RWPE2 (cell line): ENCODE results near the gene MAX.
A peak's percentile ranks its signal among the peaks of the same experiment; 100 is the strongest.

Source experiments
- ATAC-seq: fragments of 200-7000 bp; cut with Tn5 transposase; 3 replicates; pipeline ENCODE4 v1.9.1; 2021; ENCODE audit warnings: low read depth
- DNase-seq: peaks from one replicate; pipeline ENCODE4 v3.0.0-alpha.2; 2020; ENCODE audit warnings: low spot score
- H3K27ac ChIP-seq: fragments of 450-650 bp; 2 replicates; pipeline ENCODE4 v1.5.1; 2017; ENCODE audit warnings: mild to moderate bottlenecking; ENCODE audit not compliant: poor library complexity, severe bottlenecking
- H3K27me3 ChIP-seq: fragments of 250-450 bp; sonication (Bioruptor Pico); 2 replicates; pipeline ENCODE4 v1.5.1; 2021; ENCODE audit warnings: mild to moderate bottlenecking, moderate library complexity; ENCODE audit not compliant: insufficient read depth, poor library complexity, severe bottlenecking
- H3K36me3 ChIP-seq: fragments of 250-450 bp; sonication (Bioruptor Pico); 2 replicates; pipeline ENCODE4 v1.5.1; 2020; ENCODE audit warnings: low read depth, mild to moderate bottlenecking, moderate library complexity
- H3K4me1 ChIP-seq: fragments of 250-450 bp; sonication (Bioruptor Pico); 2 replicates; pipeline ENCODE4 v1.5.1; 2021; ENCODE audit warnings: mild to moderate bottlenecking, moderate library complexity; ENCODE audit not compliant: insufficient read depth, poor library complexity, severe bottlenecking
- H3K4me3 ChIP-seq: fragments of 250-450 bp; sonication (Bioruptor Pico); 2 replicates; pipeline ENCODE4 v1.5.1; 2021; ENCODE audit warnings: mild to moderate bottlenecking, moderate library complexity; ENCODE audit not compliant: severe bottlenecking
- H3K9me3 ChIP-seq: fragments of 250-450 bp; sonication (Bioruptor Pico); 2 replicates; pipeline ENCODE4 v1.5.1; 2021; ENCODE audit warnings: mild to moderate bottlenecking, moderate library complexity; ENCODE audit not compliant: severe bottlenecking
- CTCF ChIP-seq: fragments of 450-650 bp; IDR thresholded peaks from one replicate; pipeline ENCODE4 v1.5.1; 2017; ENCODE audit warnings: mild to moderate bottlenecking, moderate library complexity; ENCODE audit not compliant: poor library complexity, severe bottlenecking

Gene MAX

GRCh38 chr14:65142914-65143625, 40.8 kb upstream of the MAX start:
- ATAC-seq = no peak

GRCh38 chr14:65142429-65142828, 40.1 kb upstream of the MAX start:
- H3K4me3 ChIP-seq = no peak overlapping the region
- H3K27me3 ChIP-seq = peaks cover 7% of the 10 kb centered on the region
- no peaks in the 10 kb centered on the region for H3K36me3 ChIP-seq
- DNase-seq (no peak), ATAC-seq (no peak)
- H3K4me1 ChIP-seq = no peaks in the 10 kb centered on the region
- H3K27ac ChIP-seq = no peak overlapping the region
- TF ChIP-seq CTCF = no peak
- no peaks in the 10 kb centered on the region for H3K9me3 ChIP-seq

More at GRCh38 chr14:65142914-65143625, 40.8 kb upstream of the MAX start:
- peaks cover 7% of the 10 kb centered on the region for H3K27me3 ChIP-seq
- H3K4me3 ChIP-seq = no peak overlapping the region
- no peak for DNase-seq
- H3K4me1 ChIP-seq = no peaks in the 10 kb centered on the region
- H3K36me3 ChIP-seq = no peaks in the 10 kb centered on the region
- no peak for TF ChIP-seq CTCF
- no peak overlapping the region for H3K27ac ChIP-seq
- no peaks in the 10 kb centered on the region for H3K9me3 ChIP-seq

GRCh38 chr14:65141523-65141922, 39.2 kb upstream of the MAX start:
- no peaks in the 10 kb centered on the region for H3K36me3 ChIP-seq
- H3K4me3 ChIP-seq = no peak overlapping the region
- no peak for TF ChIP-seq CTCF
- H3K27ac ChIP-seq = no peak overlapping the region
- no peaks in the 10 kb centered on the region for H3K9me3 ChIP-seq
- H3K27me3 ChIP-seq = peaks cover 7% of the 10 kb centered on the region
- DNase-seq = no peak
- no peak for ATAC-seq
- no peaks in the 10 kb centered on the region for H3K4me1 ChIP-seq

GRCh38 chr14:65137648-65138307, 35.5 kb upstream of the MAX start:
- TF ChIP-seq CTCF = no peak
- H3K36me3 ChIP-seq = no peaks in the 10 kb centered on the region
- no peak overlapping the region for H3K4me3 ChIP-seq
- H3K27ac ChIP-seq = no peak overlapping the region
- no peaks in the 10 kb centered on the region for H3K27me3 ChIP-seq
- peak; percentile 45 for ATAC-seq
- no peak for DNase-seq
- no peaks in the 10 kb centered on the region for H3K9me3 ChIP-seq
- H3K4me1 ChIP-seq = no peaks in the 10 kb centered on the region
